Liver (tissue), 9 donors: Measurements from ENCODE around the gene PRELID3B. TPM values are rescaled to one million over a fixed set of nuclear protein-coding genes. Genes with fewer than 3 reads are reported as not detected.

Experiments
- DNase-seq: peaks from one replicate; pipeline ENCODE4 v3.0.0-alpha.2; 2017; ENCODE audit warnings: low spot score
- H3K27ac ChIP-seq, 2 donors: one replicate each; pipeline ENCODE4 v1.7.0; 2013; ENCODE audit warnings: inconsistent platforms in 2 of 2, low read length in 2 of 2, control low read depth in 1 of 2, low read depth in 1 of 2, mild to moderate bottlenecking in 1 of 2
- H3K27me3 ChIP-seq, 4 donors: one replicate each; pipeline versions ENCODE4 v1.6.1 to v1.7.0; 2013; ENCODE audit warnings: low read length in 3 of 4, inconsistent platforms in 1 of 4, mild to moderate bottlenecking in 1 of 4, moderate library complexity in 1 of 4; ENCODE audit not compliant: control insufficient read depth in 4 of 4, insufficient read depth in 4 of 4
- H3K36me3 ChIP-seq, 4 donors: one replicate each; pipeline versions ENCODE4 v1.6.1 to v1.7.0; 2013; ENCODE audit warnings: low read length in 3 of 4, mild to moderate bottlenecking in 3 of 4, low read depth in 1 of 4, moderate library complexity in 1 of 4; ENCODE audit not compliant: control insufficient read depth in 4 of 4, insufficient read depth in 3 of 4
- H3K4me1 ChIP-seq, 4 donors: one replicate each; pipeline versions ENCODE4 v1.6.1 to v1.7.0; 2013; ENCODE audit warnings: low read length in 3 of 4, mild to moderate bottlenecking in 3 of 4, moderate library complexity in 1 of 4; ENCODE audit not compliant: control insufficient read depth in 4 of 4, insufficient read depth in 4 of 4
- H3K4me3 ChIP-seq, 3 donors: one replicate each; pipeline versions ENCODE4 v1.6.1 to v1.7.0; 2013; ENCODE audit warnings: low read length in 3 of 3, control low read depth in 1 of 3, low read depth in 1 of 3, mild to moderate bottlenecking in 1 of 3
- H3K9ac ChIP-seq, 2 donors: one replicate each; pipeline ENCODE4 v1.7.0; 2013; ENCODE audit warnings: low read length in 2 of 2, mild to moderate bottlenecking in 2 of 2, moderate library complexity in 2 of 2, control low read depth in 1 of 2, low read depth in 1 of 2
- H3K9me3 ChIP-seq, 4 donors: one replicate each; pipeline versions ENCODE4 v1.6.1 to v1.7.0; 2013; ENCODE audit warnings: low read length in 3 of 4; ENCODE audit not compliant: control insufficient read depth in 4 of 4
- ATF3 ChIP-seq: IDR thresholded peaks from 2 replicates; pipeline ENCODE4 v1.6.1; 2016; ENCODE audit warnings: antibody characterized with exemption
- CTCF ChIP-seq: fragments of 150-350 bp; IDR thresholded peaks from 2 replicates; pipeline ENCODE4 v1.5.1; 2017; ENCODE audit warnings: improper control_type of control experiment, low read depth, low read length; ENCODE audit not compliant: missing input control
- EGR1 ChIP-seq, 2 donors: IDR thresholded peaks; 2 replicates each; pipeline ENCODE4 v1.6.1; 2016 to 2018; ENCODE audit warnings: antibody characterized with exemption in 2 of 2, low read depth in 2 of 2
- FOXA2 ChIP-seq: IDR thresholded peaks from 2 replicates; pipeline ENCODE4 v1.6.1; 2016; ENCODE audit warnings: antibody characterized with exemption
- GABPA ChIP-seq, 2 donors: IDR thresholded peaks in 1 of 2; conservative IDR thresholded peaks in 1 of 2; 2 replicates each; pipeline ENCODE4 v1.6.1; 2016; ENCODE audit warnings: antibody characterized with exemption in 2 of 2, mild to moderate bottlenecking in 1 of 2, moderate library complexity in 1 of 2
- HNF4A ChIP-seq, 2 donors: conservative IDR thresholded peaks; 2 replicates each; pipeline ENCODE4 v1.6.1; 2016; ENCODE audit warnings: antibody characterized with exemption in 2 of 2, mild to moderate bottlenecking in 2 of 2
- HNF4G ChIP-seq: IDR thresholded peaks from 2 replicates; pipeline ENCODE4 v1.6.1; 2016; ENCODE audit warnings: antibody characterized with exemption
- JUND ChIP-seq, 2 donors: IDR thresholded peaks; 2 replicates each; pipeline ENCODE4 v1.6.1; 2016; ENCODE audit warnings: antibody characterized with exemption in 2 of 2
- MAX ChIP-seq: IDR thresholded peaks from 2 replicates; pipeline ENCODE4 v1.6.1; 2016; ENCODE audit warnings: antibody characterized with exemption
- NR2F2 ChIP-seq: IDR thresholded peaks from 2 replicates; pipeline ENCODE4 v1.6.1; 2016; ENCODE audit warnings: antibody characterized with exemption
- RAD21 ChIP-seq, 2 donors: IDR thresholded peaks; 2 replicates each; pipeline ENCODE4 v1.6.1; 2016; ENCODE audit warnings: antibody characterized with exemption in 2 of 2, mild to moderate bottlenecking in 2 of 2
- RXRA ChIP-seq, 2 donors: IDR thresholded peaks; 2 replicates each; pipeline ENCODE4 v1.6.1; 2017 to 2018; ENCODE audit warnings: antibody characterized with exemption in 2 of 2, mild to moderate bottlenecking in 1 of 2
- SP1 ChIP-seq: IDR thresholded peaks from 2 replicates; pipeline ENCODE4 v1.6.1; 2018; ENCODE audit warnings: antibody characterized with exemption, mild to moderate bottlenecking
- TAF1 ChIP-seq: conservative IDR thresholded peaks from 2 replicates; pipeline ENCODE4 v1.6.1; 2016; ENCODE audit warnings: antibody characterized with exemption, mild to moderate bottlenecking
- ZBTB33 ChIP-seq: IDR thresholded peaks from 2 replicates; pipeline ENCODE4 v1.6.1; 2016; ENCODE audit warnings: antibody characterized with exemption
- WGBS: extraction: QIAGEN DNeasy Blood & Tissue Kit; methylation state at CpG from one replicate; pipeline ENCODE4 v1.1.7; 2013; 5-methylcytosine and 5-hydroxymethylcytosine counted together
- polyA plus RNA-seq, 2 donors: library from polyadenylated mRNA; stranded (reverse) in 1 of 2; unstranded in 1 of 2; fragments of 200-250 nt in 1 of 2; fragments of >200 nt in 1 of 2; fragmentation: Nextera tagmentation in 1 of 2; extraction: Ambion mirVana in 1 of 2; gene quantifications; one replicate each; pipeline versions ENCODE4 v1.2.1 to v1.2.3, GENCODE V29; 2013 to 2015
- total RNA-seq, 2 donors: library from RNA; depleted of rRNA; stranded (reverse); fragments of >200 nt; gene quantifications; one replicate each; pipeline ENCODE4 v1.2.3, GENCODE V29; 2014
- donor health status: healthy.
- donor health status: healthy.
- donor health status: healthy.
- donor health status: healthy.
- donor health status: healthy.

Gene PRELID3B
- total and polyA plus RNA-seq, 4 donors: 18.2 to 38.1 (median 25.3) TPM

DNA sequence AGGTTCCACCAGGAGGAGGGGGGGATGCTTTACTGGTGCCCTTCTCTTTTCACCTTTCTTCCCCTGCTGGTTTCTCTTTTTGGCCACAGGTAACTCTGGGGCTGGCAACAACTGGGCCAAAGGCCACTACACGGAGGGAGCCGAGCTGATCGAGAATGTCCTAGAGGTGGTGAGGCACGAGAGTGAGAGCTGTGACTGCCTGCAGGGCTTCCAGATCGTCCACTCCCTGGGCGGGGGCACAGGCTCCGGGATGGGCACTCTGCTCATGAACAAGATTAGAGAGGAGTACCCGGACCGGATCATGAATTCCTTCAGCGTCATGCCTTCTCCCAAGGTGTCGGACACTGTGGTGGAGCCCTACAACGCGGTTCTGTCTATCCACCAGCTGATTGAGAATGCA, 19.0 kb downstream of the PRELID3B start:
- Histone ChIP-seq H3K4me3 (no peak overlapping the region), H3K9ac (no peak overlapping the region), H3K4me1 (peaks cover 3 to 21% (median 7%) of the 10 kb centered on the region in 4 donors), H3K9me3 (no peaks in the 10 kb centered on the region), H3K27ac (peak overlapping the region in 1 of 2 donors; percentile 1), H3K36me3 (peaks cover 6 to 33% (median 18%) of the 10 kb centered on the region in 4 donors), H3K27me3 (no peaks in the 10 kb centered on the region)
- 81% methylated on average over 13 of the region's 13 CpGs for WGBS
- DNase-seq: no peak
- TF ChIP-seq ATF3: no peak
- no peak for TF ChIP-seq MAX
- TF ChIP-seq RAD21 (IDR thresholded peaks at IDR 0.05): no peak
- no peak for TF ChIP-seq EGR1 (IDR thresholded peaks at IDR 0.05; ENCODE audit: low read depth in 2 of 2)
- no peak for TF ChIP-seq FOXA2
- TF ChIP-seq NR2F2: no peak
- TF ChIP-seq SP1: no peak
- TF ChIP-seq JUND (IDR thresholded peaks at IDR 0.05): no peak
- no peak for TF ChIP-seq CTCF

- TF ChIP-seq ZBTB33 (no peak), HNF4G (no peak), MAX (no peak), HNF4A (conservative IDR thresholded peaks at IDR 0.05) (no peak), TAF1 (no peak), GABPA (IDR thresholded peaks at IDR 0.05 in 1 of 2, conservative IDR thresholded peaks at IDR 0.05 in 1 of 2) (no peak), RXRA (IDR thresholded peaks at IDR 0.05) (no peak), NR2F2 (no peak), RAD21 (IDR thresholded peaks at IDR 0.05) (no peak), CTCF (no peak)
- Histone ChIP-seq H3K36me3 (peaks cover 6 to 30% (median 12%) of the 10 kb centered on the region in 4 donors), H3K9me3 (no peaks in the 10 kb centered on the region), H3K4me3 (no peak overlapping the region), H3K27me3 (no peaks in the 10 kb centered on the region), H3K27ac (no peak overlapping the region), H3K4me1 (peaks cover 3 to 19% (median 7%) of the 10 kb centered on the region in 4 donors), H3K9ac (no peak overlapping the region)
- DNase-seq: no peak
- WGBS: 97% methylated on average over 15 of the region's 15 CpGs
These were observed 19.8 kb downstream of the PRELID3B start for GRCh38 chr20:59022754-59023153.
